Midbrain (tissue), 1 donor: ENCODE data around the gene NUDT8.
"Not testable (repeated sequence)": the region's sequence is repeated elsewhere in the genome, so short reads cannot be mapped to it uniquely, and the experiment has no call there.

Experiments
- DNase-seq: peaks from one replicate; lab custom pipeline; 2025; lab: John Stamatoyannopoulos, UW

The NUDT8 gene

DNA sequence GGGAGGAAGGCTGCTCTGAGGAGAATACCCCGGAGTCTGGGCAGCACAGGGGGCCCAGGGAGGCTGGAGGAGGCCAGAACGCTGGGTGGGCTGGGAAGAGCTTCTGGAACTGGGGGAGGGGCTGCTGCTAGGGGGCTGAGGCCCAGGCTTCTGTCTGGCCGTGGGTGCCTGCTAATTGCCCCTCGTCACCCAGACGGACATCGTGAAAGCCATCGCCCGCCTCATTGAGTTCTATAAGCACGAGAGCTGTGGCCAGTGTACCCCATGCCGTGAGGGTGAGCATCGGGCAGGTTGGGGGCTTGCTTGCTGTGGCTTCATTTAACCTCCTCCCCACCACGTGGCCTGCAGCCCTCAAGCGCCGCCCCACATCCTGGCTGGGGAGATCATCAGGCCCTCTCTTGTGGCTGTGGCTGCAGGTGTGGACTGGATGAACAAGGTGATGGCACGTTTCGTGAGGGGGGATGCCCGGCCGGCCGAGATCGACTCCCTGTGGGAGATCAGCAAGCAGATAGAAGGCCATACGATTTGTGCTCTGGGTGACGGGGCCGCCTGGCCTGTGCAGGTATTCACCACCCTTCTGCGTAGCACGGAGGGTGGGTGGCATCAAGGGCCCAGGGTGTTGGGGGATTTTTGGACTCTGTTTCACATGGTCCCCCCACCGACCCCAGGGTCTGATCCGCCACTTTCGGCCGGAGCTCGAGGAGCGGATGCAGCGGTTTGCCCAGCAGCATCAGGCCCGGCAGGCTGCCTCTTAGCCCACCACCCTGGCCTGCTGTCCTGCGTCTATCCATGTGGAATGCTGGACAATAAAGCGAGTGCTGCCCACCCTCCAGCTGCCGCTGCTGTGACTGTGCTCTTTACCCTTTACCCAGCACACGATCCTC lies 17.8 kb downstream of the NUDT8 start:
- DNase-seq, result no peak

DNA sequence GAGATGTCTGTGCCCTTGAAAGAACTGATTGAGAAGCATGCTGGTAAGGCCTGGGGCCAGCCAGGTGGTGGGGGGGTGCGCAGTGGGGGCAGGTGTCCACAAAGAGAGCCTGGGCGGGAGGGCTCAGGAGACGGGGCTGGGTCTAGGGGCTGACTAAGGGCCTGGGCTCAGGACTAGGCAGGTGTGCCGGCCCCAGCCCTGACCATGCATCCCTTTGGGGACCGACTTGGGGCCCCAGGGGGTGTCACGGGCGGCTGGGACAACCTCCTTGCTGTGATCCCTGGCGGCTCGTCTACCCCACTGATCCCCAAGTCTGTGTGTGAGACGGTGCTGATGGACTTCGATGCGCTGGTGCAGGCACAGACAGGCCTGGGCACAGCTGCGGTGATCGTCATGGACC lies 18.6 kb downstream of the NUDT8 start:
- no peak for DNase-seq

DNA sequence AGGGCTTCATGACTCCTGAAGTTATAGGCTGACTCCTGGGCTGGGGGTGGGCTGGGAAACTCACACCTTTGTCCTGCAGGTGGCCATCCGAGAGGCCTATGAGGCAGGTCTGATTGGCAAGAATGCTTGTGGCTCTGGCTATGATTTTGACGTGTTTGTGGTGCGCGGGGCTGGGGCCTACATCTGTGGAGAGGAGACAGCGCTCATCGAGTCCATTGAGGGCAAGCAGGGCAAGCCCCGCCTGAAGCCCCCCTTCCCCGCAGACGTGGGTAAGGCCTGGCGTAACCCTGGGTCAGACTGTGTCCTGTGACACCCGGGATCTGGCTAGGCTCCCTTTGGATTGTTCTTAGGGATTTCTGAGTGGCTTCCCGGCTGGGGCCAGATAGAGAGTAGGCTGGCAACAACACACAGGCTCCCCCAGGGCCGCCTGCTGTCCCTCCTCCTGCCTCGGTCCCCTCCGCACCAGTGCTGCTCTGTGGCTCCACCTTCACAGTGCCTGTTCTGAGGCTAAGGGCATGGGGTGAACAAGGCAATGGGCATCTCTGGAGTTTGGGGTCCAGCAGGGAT lies 19.4 kb downstream of the NUDT8 start:
- no peak for DNase-seq

DNA sequence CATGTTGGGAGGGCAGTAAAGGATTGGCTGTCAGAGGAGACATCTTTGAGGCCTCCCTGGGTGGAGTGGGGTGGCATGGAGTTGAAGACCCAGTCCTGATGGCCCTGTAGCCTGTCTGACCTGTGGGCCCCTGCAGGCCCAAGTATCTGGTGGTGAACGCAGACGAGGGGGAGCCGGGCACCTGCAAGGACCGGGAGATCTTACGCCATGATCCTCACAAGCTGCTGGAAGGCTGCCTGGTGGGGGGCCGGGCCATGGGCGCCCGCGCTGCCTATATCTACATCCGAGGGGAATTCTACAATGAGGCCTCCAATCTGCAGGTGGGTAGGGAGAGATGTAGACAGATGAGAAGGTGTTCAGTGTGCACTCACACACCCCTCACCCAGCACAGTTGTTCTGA lies 20.4 kb downstream of the NUDT8 start:
- DNase-seq, result no peak

DNA sequence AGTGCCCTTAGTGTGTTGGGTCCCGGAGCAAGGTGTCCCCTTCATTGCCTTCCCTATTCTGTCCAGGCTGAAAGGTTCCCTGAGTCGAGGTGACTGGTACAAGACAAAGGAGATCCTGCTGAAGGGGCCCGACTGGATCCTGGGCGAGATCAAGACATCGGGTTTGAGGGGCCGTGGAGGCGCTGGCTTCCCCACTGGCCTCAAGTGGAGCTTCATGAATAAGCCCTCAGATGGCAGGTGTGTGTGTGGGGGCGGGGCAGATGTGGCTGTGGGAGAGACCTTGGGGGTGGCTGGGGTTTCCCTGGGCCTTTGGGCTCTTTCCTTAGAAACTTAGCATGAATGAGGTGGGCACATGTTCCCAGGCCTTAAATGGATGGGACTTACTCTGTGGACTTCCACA lies 21.3 kb downstream of the NUDT8 start:
- DNase-seq, result no peak

DNA sequence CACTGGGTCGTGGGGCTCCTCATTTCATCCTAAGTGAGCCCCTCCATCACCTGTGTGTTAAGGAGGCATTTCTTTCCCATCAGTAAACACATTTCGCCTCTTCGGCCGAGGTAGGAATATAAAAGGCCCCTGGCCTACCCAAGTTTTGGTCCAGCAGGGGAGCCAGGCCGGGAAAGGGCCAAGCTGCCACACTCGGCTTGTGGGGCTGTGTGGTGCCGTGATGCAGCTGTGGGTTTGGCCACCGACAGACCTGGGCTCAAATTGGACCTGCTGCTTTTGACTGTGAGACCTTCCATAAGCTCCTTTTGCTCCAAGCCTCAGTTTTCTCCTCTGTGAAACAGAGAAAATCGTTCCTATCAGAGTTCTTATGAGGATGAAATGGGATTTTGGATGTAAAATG lies 22.2 kb downstream of the NUDT8 start:
- no peak for DNase-seq

DNA sequence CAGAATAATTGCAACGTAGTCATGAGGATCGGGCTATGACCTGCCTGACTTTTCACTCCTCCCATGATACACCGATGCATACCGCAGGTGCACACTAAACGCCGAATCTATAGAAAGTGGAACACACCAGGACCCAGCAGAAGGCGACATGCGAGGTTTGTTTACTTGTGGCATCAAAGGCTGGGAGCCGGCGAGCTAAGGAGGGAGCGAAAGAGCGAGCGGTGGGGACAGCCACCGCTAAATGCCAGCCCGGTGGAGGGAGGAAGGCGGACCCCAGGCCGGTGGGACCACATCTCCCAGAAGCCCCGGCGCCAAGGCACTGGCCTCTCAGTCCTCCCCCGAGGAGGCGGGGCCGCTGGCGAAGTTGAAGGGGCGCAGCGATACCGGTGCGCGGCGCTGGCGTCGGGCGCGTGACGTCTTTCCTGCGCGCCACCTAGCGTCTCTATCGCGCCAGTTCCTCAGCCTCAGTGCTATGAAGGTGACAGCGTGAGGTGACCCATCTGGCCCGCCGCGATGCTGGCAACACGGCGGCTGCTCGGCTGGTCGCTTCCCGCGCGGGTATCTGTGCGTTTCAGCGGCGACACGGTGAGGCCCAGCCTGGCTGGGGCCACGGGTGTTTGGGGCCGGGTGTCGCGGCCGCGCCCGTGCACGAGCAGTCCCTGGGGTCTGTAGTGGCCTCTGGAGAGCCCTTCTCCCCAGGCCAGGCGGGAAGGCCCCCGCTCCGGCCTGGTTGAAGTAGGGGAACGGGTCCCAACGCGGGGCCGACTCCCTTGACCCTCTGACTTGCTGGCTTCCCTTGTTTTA lies 23.0 kb downstream of the NUDT8 start, which contains the start of gene NDUFV1:
Gene NDUFV1, plus strand, starts transcription at position 445 of the 804 bp plus-strand sequence. Its CDS starts 69 bp downstream, at position 514.
- peak; percentile 97 for DNase-seq

DNA sequence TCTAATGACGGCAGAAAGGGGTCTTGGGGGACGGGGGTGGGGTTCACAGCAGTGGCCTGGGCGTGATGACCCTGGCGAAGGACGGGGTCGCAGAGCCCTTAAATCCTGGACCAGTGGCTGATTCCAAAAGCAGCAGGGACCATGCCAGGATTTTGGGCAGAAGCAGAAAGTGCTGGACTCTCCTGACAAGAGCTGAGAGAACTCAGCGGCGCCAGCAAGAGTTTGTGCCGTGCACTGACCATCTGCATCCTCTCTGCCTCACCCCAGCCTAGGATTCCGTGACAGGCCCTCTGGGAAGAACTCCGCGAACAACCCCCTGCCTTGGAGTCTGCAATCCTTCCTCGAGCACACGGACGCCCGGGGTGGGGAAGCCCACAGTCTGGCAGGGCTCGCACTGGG lies 23.6 kb downstream of the NUDT8 start:
- DNase-seq, result no peak

DNA sequence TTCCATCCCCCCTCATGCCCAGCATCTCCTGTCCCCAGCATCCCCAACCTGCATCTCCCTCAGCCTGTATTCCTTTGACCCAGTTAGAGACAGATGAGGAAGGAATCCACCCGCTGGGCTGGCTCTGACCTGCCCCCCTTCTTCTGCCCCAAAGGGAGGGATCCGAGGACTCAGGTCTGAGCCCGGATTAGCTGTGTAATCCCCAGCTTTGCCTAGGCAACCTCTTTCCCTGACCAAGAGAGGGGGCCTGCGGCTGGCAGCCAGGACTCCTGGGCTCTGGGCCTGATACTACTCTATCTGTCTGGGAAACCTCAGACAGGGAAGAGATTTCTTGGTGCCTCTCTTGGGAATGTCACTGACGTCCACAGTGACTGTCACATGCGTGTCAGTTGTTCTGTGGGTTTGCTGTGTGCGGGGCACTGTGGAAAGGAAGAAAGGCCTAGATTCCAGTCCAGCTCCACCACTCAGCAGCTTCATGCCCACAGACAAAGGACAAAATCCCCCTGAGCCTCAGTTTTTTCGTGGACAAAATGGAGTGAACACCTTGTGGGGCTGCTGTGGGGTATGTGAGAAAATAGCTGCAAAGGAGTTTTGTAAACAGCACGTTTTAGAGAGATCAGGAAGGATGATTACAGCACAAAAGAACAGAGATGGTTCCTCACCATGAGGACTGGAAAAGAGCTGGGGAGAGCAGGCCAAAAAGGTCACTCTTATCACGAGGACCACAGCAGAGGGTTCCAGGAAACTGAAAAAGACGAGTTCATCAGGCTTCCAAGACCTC lies 24.3 kb downstream of the NUDT8 start:
- DNase-seq, result no peak

DNA sequence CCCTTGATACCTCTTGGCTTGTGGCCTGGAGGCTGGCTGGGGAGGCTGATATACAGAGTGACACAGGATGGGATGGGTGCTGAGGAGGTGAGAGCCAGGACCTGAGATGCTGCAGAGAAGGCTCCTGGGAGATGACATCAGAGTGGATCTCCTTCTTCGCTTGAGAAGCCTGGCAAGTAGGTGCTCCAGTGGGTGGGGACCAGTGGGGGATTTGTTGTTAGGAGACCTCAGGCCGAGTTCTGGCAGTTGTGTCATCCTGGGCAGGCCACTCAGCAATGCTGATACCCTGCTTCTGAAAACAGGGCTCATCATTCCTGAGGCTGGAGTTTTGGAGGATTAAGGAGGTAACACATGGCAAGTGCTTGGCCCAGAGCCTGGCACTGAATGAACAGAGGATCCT lies 24.9 kb downstream of the NUDT8 start:
- DNase-seq, result no peak

DNA sequence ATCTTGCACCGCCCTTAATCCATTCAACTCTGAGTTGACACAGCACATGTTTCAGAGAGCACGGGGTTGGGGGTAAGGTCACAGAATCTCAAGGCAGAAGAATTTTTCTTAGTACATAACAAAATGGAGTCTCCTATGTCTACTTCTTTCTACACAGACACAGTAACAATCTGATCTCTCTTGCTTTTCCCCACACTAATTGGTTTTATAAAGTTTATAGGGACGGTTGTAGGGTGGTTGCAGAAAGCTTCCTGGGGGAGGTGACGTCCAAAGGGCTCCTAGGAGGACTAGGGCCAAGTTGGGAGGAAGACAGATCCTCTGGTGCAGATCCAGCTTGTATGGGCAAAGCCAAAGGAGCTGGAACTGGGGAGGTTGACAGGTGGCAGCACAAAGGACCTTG lies 25.6 kb downstream of the NUDT8 start:
- not testable (repeated sequence) for DNase-seq

DNA sequence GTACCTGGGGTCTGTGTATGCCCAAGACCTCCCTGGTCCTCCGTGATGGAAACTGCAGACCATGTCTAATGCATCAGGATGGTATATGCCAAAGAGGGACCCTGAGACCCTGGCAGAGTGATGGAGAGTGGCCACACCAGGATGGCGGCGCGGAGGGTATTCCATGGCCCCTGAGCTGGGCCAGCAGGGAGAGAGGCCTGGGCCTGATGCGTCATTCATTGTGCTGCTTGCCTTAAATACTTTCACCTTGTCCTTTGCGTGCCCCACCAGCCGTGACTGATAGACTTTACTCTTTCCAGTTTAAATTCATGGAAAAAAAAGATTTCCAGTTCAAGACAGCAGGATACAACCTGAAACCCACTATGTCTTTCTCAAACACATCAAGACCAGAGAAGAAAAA lies 28.6 kb downstream of the NUDT8 start:
- DNase-seq, result no peak

DNA sequence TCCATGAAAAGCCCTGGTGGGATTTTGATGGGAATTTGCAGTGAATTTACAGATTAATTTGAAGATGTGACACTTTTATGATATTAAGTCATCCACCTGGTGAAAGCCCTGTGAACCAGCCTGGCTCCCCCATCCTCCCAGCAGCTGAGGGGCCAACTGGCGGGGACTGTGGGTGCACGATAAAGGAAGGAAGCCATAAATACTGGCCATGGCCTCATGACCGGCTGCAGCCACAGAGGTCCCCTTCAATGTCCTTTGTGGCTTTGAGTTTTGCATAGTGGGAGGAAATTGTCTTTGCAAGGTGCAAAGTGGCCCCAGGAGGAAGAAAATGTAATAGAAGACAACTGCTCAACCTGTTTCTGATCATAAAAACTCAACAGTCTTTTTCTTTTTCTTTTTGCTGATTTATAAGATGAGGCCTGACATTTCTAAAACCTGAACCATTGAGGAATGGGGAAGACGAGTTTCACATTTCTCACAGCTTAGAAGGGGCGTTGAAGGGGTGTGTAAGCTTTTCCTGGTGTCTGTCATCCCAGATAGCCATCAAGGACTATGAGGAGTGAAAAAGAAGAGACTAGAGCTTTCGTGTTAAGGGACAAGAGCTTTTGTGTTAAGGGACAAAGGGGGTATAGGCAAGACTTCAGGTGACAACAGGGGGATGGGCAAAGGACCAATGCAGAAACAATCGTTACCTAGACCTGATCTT lies 29.3 kb downstream of the NUDT8 start:
- DNase-seq, result no peak

DNA sequence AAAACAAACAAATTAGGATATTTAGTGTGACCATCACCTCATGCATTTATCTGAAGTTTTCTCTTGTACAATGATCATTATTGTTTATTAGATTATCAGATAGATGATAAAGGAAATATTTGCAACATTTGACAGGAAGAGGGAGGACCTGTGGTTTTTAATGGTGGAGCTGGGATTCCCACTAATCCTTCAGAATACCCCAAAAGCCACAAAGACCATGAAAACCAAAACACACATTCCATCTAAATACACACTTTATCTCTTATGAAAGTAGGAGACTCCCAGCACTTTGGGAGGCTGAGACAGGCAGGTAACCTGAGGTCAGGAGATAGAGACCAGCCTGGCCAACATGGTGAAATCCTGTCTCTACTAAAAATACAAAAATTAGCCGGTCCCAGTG lies 30.6 kb downstream of the NUDT8 start:
- no peak for DNase-seq

DNA sequence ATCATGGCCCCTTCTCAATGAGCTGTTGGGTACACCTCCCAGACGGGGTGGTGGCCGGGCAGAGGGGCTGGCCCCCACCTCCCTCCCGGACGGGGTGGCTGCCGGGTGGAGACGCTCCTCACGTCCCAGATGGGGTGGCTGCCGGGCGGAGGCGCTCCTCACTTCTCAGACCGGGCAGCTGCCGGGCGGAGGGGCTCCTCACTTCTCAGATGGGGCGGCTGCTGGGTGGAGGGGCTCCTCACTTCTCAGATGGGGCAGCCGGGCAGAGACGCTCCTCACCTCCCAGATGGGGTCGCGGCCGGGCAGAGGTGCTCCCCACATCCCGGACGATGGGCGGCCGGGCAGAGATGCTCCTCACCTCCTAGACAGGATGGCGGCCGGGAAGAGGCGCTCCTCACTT lies 31.8 kb downstream of the NUDT8 start:
- DNase-seq, result not testable (repeated sequence)

DNA sequence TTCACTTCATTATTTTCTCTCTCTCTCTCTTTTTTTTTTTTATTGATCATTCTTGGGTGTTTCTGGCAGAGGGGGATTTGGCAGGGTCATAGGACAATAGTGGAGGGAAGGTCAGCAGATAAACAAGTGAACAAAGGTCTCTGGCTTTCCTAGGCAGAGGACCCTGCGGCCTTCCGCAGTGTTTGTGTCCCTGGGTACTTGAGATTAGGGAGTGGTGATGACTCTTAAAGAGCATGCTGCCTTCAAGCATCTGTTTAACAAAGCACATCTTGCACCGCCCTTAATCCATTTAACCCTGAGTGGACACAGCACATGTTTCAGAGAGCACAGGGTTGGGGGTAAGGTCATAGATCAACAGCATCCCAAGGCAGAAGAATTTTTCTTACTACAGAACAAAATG lies 32.3 kb downstream of the NUDT8 start:
- not testable (repeated sequence) for DNase-seq

DNA sequence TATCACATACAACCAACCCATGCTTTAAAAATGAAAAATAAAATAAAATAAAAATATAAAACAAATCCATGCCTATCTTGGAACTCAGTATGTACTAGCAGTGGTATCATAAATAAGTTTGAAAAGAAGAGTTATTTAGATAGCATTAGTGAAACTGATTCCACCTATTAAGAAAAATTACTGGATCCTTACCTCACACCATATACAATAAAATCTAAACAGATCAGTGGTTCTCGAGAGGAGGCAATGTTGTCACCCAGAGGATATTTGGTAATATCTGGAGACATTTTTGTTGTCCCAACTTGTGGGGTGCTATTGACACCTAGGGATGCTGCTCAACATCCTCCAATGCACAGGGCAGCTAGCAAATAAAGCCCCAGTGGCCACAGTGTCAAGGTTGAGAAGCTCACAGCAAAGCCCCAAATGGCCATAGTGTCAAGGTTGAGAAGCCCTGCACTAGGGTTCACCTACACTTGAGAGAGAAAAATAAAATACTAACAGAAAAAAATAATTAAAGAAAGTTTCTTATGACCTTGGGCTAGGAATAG lies 32.9 kb downstream of the NUDT8 start:
- DNase-seq, result no peak

DNA sequence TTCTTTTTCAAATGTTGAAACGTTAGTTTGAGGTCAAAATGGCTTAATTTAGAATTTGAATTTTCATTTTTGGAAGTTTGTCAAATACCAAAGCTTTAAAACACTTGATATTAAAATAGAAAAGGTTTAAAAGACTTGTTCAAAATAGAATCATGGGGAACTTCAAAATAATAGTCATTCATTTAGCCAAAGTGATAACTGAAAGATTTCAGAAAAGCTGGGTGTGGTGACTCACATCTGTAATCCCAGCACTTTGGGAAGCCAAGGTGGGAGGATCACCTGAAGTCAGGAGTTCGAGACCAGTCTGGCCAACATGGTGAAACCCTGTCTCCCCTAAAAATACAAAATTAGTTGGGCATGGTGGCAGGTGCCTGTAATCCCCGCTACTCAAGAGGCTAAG lies 35.3 kb downstream of the NUDT8 start:
- no peak for DNase-seq

DNA sequence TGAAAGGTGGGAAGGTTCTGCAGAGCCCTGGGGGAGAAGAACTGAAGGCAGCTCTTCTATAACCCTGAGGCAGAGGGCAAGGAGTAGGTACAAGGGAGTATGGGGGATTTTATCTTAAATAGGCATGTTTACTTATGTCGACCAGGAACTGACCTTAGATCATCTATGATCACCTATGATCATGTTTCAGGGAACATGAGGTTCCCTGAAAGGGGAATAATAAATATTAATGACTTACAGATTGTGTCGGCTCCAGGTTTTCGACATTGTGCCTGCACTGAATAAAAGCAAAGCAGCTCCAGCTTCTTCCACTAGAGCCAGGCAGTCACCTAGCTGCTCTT lies 36.2 kb downstream of the NUDT8 start:
- DNase-seq, result no peak

DNA sequence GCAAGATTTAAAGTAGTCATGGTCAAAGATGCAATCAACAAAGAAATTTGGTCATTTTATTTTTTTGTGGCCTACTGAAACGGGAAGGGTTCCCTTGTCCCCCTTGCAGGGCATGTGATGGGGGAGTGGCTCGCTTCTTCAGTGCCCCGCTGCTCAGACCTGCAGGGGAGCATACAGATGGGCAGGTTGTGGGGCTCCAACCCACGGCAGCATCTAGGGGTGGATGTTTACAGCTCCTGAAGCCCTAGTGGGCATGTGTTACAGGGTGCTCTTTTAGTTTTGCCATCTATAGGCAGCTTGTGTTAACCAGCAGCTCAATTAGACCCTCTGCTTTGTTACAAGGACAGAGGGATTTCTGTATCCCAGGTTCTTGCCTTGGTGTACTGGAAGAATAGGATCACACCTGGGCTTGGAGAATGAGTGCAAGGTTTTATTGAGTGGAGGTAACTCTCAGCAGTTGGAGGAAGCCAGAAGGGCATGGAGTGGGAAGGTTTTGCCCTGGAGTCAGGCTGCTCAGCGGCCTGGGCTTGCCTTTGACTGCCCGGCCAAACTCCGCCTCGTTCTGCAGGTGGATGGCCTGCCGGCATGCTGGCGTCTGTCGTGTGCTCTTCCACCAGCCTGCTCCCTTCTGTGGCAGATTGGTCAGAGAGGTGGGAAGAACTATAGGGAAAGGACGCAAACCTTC lies 36.7 kb downstream of the NUDT8 start:
- DNase-seq, result no peak
